Brain pericyte (primary cell): ENCODE data around the gene ASB18.

Experiments used
- DNase-seq: peaks from one replicate; pipeline ENCODE4 v3.0.0-alpha.2; 2012; ENCODE audit warnings: low read depth, low spot score

Gene ASB18

DNA sequence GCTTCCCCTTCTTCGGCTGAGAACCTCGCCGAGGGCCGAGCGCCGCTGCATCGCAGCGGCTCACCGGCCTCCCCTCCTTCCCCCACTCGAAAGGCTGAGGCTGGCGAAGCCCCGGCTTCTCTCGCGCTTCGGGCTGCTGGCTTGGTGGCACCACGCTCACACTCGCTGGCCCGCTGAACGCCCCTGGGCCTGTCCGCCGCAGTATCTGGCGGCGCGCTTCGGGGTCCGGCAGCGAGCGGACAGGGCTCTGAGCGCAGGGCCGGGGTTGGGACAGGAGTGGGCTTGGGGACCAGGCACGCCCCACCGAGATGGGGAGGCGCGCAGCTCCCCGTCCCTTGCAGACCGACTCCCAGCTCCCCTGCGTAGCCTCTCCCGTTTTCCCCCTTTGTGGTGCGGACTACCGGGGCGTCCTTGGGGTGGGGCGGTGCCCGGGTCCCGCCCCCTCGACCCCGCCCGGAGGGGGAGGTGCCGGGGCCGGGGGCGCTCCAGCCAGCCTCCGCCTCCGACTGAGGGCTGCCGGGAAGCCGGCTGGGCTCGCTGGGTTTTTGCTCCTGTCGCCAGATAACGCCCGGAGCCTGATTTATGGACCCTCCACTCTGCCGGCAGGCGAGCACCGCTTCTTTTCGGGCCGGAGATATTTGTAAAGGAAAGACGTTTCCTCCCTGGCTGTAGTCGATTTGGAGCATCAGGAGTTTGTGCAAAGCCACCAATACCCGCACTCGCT is 99.8 kb downstream of the ASB18 start:
- DNase-seq, result no peak

GRCh38 chr2:236163471-236164200 is 100.6 kb downstream of the ASB18 start:
- no peak for DNase-seq

DNA sequence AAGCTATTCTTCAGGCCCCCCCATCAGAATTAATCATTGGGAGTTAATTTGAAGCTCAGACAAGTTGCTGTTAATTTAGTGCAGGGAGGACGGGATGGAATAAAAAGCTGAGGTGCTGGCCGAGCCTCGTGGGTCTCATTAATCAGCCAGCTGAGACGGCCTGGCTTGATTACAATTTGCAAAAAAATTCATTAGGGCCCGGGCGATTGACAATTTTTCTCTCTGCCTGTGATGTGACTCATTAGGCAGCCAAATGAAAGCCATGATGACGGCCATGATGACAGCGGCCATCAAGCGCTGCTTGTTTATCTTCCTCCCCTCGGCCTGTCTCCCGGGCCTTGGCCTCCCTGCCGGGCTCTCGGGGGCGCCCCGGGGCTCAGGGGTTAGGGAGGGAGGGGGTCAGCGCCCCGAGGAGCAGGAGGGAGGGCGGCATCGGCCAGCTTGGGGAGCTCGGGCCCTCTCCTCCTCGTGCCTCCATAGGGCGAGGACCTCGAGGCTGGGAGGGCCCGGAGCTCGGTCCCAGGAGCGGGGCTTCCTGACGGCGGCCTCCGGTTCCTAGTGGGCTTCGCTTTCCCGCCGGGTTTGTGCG is 101.2 kb downstream of the ASB18 start:
- DNase-seq, result no peak

- no peak for DNase-seq
Observed at GRCh38 chr2:236162031-236162845, 102.0 kb downstream of the ASB18 start.

- DNase-seq, result no peak
Observed at GRCh38 chr2:236161531-236161930, 102.7 kb downstream of the ASB18 start.

DNA sequence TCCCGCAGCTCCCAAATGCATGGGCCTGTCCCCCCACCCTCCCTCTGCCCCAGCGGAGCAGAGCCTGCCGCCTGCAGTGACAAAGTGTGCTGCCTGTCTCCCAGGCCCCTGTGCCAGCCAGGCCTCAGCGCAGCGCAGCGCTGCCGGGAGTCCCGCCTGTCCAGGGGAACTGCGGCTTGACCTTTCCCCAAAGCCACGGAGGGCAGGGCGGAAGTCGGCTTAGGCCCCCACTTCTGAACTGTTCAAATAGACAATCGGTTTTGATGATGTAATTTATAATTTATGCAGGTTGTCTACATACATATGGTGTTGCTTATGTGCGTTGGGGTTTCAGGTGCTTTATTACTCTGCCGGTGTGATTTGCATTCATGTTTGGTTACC is 103.1 kb downstream of the ASB18 start:
- no peak for DNase-seq

- DNase-seq, result no peak
Observed at GRCh38 chr2:236160366-236161081, 103.7 kb downstream of the ASB18 start.

DNA sequence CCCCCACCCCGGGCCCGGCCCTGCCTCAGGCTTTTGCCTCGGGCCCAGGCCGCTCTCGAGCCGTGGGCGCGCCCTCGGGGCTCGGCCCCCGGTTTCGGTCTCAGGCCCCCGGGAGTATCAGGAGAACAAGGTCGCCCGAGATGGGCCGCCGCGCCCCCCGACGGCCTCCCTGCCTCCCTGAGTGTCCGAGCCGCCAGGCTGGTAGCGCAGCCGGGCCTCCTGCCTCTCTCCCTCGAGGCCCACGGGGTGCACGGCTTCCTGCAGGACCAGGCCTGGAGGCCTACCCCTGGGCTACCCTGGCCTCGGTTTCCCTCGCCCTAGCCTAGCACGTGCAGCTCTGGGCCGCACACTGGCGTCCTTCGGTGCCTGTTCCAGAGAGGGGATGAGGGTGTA is 104.4 kb downstream of the ASB18 start:
- DNase-seq, result no peak

DNA sequence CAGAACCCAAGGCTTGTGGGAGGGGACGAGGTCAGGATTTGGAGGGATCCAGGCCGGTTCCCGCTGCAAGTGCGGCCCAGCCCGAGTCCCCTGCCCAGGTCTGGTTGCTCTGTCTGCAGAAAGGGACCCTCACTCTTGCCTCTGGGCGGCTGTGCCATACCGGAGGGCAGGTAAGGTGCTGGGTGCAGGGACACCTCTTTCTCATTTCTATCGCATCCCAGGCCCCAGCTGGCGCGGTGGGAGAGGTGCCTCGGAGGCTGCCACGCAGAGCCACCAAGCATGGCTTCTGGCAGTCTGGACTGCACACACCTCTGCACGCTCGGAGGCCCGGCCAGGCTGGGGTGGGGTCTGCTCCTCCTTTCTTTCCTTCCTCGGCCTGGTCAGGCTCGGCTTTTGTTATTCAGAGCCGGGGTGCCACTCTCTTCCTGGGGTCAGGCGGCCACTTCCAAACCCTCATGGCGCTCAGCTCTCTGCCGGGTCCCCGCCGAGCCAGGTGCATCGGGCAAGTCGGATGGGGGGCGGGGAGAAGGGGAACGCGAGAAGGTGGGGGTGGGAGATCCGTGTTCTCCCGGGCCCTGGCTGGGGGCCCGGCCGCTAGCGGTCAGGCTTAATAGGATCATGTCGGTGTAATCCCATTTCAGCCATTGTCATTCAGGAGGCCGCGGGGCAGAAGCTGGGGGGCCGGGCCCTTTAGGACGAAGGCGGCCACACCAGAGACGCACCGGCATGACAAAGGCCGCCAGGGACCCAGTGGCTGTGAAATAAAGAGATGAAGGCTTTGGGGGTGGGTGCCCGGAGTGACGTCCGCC is 105.0 kb downstream of the ASB18 start:
- DNase-seq, result no peak

DNA sequence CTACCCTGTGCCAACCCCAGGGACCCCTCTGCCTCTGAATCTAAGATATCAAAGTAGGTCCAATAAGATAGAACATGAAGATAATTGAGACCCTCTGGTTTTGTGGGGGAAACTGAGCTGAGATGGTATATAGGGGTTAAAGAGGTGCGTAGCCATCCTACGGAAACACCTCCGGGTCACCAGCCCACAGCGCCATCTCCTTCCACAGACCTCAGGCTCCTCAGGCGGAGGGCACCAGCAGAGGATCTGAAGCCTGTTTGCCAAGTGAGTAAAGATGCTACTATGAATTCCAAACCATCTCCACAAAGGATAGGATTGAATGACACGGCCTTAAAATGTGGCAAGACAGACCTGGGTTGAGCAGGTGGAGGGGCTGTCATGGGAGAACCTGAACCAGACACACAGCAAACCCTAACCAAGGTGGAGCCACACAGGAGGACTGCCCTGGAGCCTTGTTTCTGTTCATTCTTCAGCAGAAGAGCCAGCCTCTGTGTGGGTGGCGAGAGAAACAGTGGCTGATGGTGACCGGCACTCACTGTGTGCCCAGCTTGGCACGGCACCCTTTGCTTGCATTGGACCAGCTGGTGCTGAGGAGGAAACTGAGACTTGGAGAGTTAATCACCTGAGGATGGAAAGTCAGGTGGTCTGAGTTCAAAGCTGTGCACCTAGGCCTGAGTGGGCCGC is 106.2 kb downstream of the ASB18 start:
- no peak for DNase-seq

DNA sequence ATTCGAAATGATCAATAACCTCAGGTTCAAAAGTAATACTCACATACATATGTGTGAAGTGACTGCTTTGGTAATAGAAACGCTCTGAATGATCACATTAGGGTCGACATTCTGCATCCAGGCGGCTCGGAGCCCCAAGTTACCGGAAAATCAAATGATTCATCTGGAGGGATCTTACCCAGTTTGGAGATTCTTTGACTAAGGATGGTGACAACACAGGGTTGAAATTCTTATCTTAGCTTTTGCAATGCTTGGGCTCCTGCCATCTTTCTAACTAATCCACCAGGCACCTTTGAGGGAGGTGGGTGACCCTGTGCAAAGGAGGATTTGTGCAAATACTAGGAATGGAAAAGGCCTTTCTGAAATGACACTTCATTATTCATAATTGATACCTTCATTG is 106.8 kb downstream of the ASB18 start:
- DNase-seq, result no peak

DNA sequence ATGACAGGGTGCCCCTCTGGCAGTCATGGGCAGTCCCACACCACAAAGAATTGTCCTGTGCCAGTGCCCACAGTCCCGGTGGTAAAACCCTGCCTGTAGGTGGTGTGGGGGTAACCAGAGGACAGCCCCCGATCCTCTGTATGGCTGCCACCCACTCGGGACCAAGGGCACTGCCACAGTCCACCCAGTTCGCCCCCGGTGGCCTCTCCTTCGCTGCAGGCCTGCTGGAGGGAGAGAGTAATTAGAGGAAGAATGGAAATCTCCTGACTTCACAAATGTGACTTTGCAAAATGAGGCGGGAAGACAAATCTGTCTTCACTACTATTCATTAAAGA is 107.4 kb downstream of the ASB18 start:
- DNase-seq, result no peak

GRCh38 chr2:236156095-236156859 is 107.9 kb downstream of the ASB18 start:
- DNase-seq, result no peak

DNA sequence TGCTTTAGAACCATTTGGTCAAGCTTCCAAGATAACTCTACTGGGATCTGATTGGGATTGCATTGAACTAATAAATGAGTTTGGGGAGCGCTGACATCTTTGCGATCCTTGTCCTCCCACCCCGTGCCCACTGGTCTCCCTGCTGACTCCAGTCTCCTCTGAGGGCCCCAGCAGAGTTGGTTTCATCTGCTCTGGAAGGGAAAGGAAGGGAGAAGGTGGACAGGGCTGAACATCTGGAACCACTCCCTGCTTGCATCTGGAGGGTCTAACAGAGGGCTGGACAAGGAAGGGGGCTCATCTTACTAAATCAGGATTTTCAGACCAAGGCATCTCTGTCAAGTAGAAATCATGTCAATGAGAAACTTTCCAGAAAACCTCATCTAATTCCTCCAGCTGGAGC is 108.8 kb downstream of the ASB18 start:
- no peak for DNase-seq

DNA sequence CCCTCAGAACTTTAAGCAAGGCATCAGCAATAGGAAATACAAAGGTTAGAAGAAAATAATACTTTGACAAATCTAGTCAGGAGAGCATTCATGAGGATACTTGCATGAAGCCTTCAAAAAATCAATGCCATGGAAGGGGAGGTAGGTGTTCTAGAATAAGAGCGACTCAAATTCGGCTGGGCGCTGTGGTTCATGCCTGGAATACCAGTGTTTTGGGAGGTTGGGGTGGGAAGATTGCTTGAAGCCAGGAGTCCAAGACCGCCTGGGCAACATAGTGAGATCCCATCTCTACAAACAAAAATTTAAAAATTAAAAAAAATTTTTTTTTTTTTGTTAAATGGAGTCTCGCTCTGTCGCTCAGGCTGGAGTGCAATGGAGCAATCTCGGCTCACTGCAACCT is 117.8 kb downstream of the ASB18 start:
- no peak for DNase-seq

GRCh38 chr2:236143811-236144210 is 120.4 kb downstream of the ASB18 start:
- DNase-seq, result no peak
